Measurements from ENCODE around the gene CCDC14. TPM values are rescaled to one million over a fixed set of nuclear protein-coding genes. Genes with fewer than 3 reads are reported as not detected.
"Not testable (repeated sequence)": the region's sequence is repeated elsewhere in the genome, so short reads cannot be mapped to it uniquely, and the experiment has no call there.

Gene CCDC14
- total RNA-seq, 2 donors from 2014 or later: 63.6 to 73.7 TPM

GRCh38 chr3:123929325-123929724, 31.7 kb downstream of the CCDC14 start:
- no peak for ATAC-seq
- intact Hi-C loops (cut with DNase I, micrococcal nuclease): no loop called here
- DNase-seq: no peak

- intact Hi-C loops (cut with DNase I, micrococcal nuclease): no loop called here
- ATAC-seq: no peak
- DNase-seq: no peak
These were observed 34.6 kb downstream of the CCDC14 start for GRCh38 chr3:123926396-123926795.

- intact Hi-C loops (cut with DNase I, micrococcal nuclease): no loop called here
- ATAC-seq: no peak
- DNase-seq: no peak
These were observed 40.2 kb downstream of the CCDC14 start for GRCh38 chr3:123920868-123921267.

- DNase-seq: no peak
- no peak for ATAC-seq
- intact Hi-C loops (cut with DNase I, micrococcal nuclease): no loop called here
These were observed 40.6 kb downstream of the CCDC14 start for GRCh38 chr3:123920383-123920782.

- intact Hi-C loops (cut with DNase I, micrococcal nuclease): no loop called here
- ATAC-seq: peak; percentile 63
- no peak for DNase-seq
These were observed 41.7 kb downstream of the CCDC14 start for GRCh38 chr3:123919353-123919752.

- no peak for DNase-seq
- intact Hi-C loops (cut with DNase I, micrococcal nuclease): no loop called here
- ATAC-seq: no peak
These were observed 46.2 kb downstream of the CCDC14 start for GRCh38 chr3:123914829-123915228.

GRCh38 chr3:123909785-123910184, 51.2 kb downstream of the CCDC14 start:
- ATAC-seq (no peak), DNase-seq (no peak)
- intact Hi-C loops (cut with DNase I, micrococcal nuclease): no loop called here

- ATAC-seq (no peak), DNase-seq (no peak)
- intact Hi-C loops (cut with DNase I, micrococcal nuclease): no loop called here
These were observed 53.3 kb downstream of the CCDC14 start for GRCh38 chr3:123907720-123908119.

- DNase-seq (no peak), ATAC-seq (no peak)
- intact Hi-C loops (cut with DNase I, micrococcal nuclease): no loop called here
These were observed 61.6 kb downstream of the CCDC14 start for GRCh38 chr3:123899300-123899865.

GRCh38 chr3:123893012-123893411, 68.0 kb downstream of the CCDC14 start:
- no peak for ATAC-seq
- no peak for DNase-seq
- intact Hi-C loops (cut with DNase I, micrococcal nuclease): no loop called here

GRCh38 chr3:123892195-123892594, 68.8 kb downstream of the CCDC14 start:
- ATAC-seq: no peak
- intact Hi-C loops (cut with DNase I, micrococcal nuclease): no loop called here
- no peak for DNase-seq

GRCh38 chr3:123890991-123891390, 70.0 kb downstream of the CCDC14 start:
- DNase-seq; intact Hi-C loops (cut with DNase I, micrococcal nuclease); ATAC-seq: not testable (repeated sequence)

GRCh38 chr3:123890162-123890561, 70.9 kb downstream of the CCDC14 start:
- peak; percentile 29 for ATAC-seq
- DNase-seq; intact Hi-C loops (cut with DNase I, micrococcal nuclease): not testable (repeated sequence)

- ATAC-seq: no peak
- no peak for DNase-seq
- intact Hi-C loops (cut with DNase I, micrococcal nuclease): no loop called here
These were observed 76.0 kb downstream of the CCDC14 start for GRCh38 chr3:123884993-123885392.

GRCh38 chr3:123884203-123884831, 76.7 kb downstream of the CCDC14 start, which contains the start of gene MYLK:
Gene MYLK, minus strand, starts transcription at chr3:123884332. Its CDS starts 90,491 bp downstream, at chr3:123793841.
- peak; percentile 78 to 85 for DNase-seq
- ATAC-seq: peak; percentile 93
- intact Hi-C loops (cut with DNase I, micrococcal nuclease): no loop called here

- ATAC-seq (peak; percentile 26), DNase-seq (peak in 1 of 2 donors; percentile 33)
- intact Hi-C loops (cut with DNase I, micrococcal nuclease): no loop called here
These were observed 77.3 kb downstream of the CCDC14 start for GRCh38 chr3:123883701-123884202.

GRCh38 chr3:123883111-123883510, 77.9 kb downstream of the CCDC14 start:
- DNase-seq (peak in 1 of 2 donors; percentile 26), ATAC-seq (no peak)
- intact Hi-C loops (cut with DNase I, micrococcal nuclease): no loop called here

- intact Hi-C loops (cut with DNase I, micrococcal nuclease): no loop called here
- no peak for ATAC-seq
- DNase-seq: no peak
These were observed 79.3 kb downstream of the CCDC14 start for GRCh38 chr3:123881771-123882170.

- intact Hi-C loops (cut with DNase I, micrococcal nuclease): no loop called here
- peak in 1 of 2 donors; percentile 20 for DNase-seq
- ATAC-seq: no peak
These were observed 79.9 kb downstream of the CCDC14 start for GRCh38 chr3:123880998-123881561.

GRCh38 chr3:123878807-123879206, 82.2 kb downstream of the CCDC14 start:
- DNase-seq: no peak
- ATAC-seq: no peak
- intact Hi-C loops (cut with DNase I, micrococcal nuclease): no loop called here

Measured in left colon (tissue), 2 donors.